ENCODE results near the gene NRXN3.
"Not testable (repeated sequence)": the region's sequence is repeated elsewhere in the genome, so short reads cannot be mapped to it uniquely, and the experiment has no call there.

Gene NRXN3

DNA sequence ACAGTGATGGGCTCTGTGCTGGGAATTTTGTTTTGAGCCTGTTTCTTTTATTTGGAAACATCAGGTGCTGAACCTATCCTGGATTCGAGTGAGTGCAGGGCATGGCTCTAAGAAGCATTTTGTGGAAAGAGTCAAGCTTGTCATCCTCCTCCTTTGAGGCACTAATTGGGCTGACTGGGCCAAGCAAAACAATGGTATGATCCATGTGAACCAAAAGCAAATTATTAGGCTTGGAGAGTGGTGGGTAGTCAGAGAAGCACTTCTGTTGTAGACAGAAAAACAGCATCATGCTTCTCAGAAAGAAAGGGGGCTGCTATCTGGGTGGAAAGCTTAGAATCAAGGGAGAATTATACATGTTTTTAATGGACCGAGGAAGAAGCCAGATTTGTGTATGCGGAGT lies 1559.6 kb downstream of the NRXN3 start:
- no peak for DNase-seq

DNA sequence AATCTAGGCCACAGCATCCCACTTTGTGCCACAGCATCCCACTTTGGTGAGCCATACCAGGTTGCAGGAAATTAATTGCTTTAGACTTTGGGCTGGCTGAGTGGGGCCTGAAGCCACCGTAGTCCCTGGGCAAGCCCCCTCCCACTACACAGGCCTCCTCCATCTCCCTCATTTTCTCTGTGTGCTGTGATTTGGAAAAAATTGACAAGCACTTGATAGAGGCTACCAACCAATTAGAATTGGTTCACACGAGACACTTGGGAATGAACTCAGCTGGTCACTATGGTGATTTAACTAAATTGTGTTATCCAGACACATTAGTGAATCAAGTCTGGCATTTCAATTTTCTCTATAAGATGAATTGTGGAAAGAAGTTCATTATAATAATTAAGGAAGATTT lies 1560.0 kb downstream of the NRXN3 start:
- DNase-seq: no peak

DNA sequence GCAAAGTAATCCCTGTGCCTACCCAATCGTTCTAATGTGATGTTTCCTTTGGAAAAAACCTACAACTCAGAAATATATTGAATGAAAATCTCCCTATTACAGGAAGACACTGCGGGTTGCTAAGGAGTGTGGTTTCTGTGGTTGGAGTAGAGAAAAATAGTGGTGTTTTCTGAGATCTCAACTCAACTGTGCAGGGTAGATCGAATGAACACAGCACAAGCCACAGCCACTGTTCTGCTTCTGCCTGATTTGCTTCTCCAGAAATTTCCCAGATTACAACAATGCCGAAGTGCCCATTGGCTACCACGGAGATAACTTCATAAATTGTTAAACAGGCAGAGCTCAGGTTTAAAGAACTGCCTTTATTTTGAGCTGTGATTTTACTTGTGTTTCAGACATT lies 1560.8 kb downstream of the NRXN3 start:
- DNase-seq: no peak

DNA sequence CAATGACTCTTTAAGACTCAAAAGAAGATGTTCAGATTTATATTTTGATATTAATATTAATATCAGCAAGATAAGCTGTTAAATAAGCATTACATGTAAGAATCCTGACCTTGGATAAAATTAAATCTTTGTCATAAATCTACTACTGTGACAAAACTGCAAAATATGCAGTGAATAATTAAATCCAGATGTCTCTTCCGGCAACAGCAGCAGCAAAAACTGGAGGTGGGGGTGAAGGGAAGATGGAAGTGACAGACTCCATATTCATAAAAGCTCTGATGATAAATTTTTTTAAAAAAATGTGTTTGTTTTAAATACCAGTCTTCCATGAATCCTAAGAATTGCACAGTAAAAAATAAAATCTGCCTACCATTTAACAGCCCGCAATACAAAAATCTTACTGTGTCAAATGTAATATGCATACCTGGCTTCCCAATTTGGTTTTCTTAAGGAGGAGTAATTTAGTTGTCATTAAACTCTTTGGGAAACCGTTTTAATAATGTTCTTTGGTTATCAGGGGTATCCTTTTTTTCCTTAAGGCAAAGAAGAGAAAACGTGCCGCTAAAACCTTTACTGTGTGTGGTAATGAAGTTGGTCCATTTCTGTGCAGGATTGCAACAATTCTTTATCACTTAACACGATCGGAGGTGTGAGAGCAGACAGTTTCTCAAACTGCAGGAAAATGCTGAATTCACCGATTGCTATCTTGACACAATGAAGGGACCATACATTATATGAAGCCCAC lies 1562.9 kb downstream of the NRXN3 start:
- DNase-seq: no peak

DNA sequence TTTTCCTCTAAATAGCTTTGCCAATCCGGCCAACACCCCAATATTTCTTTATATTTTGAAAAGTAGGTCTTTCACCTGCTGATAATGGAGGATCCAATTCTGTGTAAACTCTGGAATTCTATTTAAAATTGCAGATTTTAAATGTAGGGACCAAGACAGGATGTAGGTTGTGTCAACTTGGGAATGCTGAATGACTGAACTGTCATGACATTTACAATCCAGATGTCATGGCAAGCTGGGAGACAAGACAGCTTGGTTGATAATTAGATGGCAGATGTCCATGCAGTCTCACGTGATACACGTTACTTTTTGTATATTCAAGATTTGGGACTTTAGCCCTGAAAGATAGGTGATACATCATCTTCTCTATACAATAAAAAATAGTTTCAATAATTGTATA lies 1564.0 kb downstream of the NRXN3 start:
- no peak for DNase-seq

DNA sequence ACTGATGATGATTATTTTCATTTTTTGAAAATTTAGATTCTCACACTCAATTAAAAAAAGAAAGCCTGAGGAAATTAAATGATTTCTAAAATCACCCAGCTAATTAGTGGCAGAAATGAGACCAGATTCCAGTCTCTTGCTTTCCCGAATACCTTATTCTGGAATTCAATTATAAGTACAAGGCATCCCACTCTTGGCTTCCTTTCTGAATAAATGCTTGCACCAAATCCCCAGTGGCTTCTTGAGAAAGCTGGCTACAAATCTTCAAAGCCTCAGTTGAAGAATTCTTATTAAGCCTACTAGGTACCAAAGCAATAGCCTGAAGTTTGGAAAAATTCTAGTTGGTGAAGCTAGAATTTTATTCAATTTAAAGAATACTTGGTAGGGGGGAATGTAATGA lies 1564.5 kb downstream of the NRXN3 start:
- no peak for DNase-seq

DNA sequence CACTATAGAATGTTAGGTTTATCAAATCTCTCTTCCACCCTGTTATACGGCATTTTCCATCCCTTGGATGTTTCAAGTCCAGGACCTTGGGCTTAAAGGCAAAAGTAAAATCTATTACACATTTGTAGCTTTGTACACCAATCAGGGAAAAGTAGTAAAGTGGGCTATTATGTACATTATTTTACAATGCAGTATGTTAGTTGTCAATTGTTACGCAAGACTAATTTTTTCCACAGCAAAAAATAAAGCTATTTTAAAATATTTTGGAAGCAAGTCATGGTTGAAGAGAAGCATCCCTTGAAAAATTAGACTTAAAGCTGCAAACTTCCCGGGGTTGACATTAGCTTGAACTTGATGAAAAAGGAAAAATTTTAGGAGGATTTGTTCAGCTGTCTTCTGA lies 1564.9 kb downstream of the NRXN3 start:
- no peak for DNase-seq

DNA sequence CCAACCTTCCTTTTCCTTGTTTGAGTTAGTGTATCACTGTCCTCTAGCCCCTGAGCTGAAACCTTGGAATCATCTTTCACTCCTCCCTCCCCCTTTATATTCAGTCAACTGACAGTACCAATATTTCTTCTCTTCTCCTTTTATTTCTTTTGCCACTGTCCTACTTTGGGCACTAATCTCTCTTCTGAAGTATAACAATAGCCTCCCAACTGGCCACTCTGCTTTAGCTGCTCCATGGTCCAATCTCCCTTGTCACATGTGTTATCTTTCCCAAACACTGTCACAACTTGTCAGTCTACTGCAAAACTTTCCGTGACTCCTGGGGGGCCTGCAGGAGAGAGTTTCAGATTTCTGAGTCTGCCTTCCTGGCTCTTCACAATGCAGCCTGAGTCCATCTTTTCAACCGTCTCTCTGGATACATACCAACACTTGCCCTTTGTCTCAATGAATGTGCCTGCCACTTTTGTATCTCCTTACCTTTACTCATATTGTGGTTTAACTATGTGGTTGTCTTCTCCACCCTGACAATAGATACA lies 1570.0 kb downstream of the NRXN3 start:
- no peak for DNase-seq

DNA sequence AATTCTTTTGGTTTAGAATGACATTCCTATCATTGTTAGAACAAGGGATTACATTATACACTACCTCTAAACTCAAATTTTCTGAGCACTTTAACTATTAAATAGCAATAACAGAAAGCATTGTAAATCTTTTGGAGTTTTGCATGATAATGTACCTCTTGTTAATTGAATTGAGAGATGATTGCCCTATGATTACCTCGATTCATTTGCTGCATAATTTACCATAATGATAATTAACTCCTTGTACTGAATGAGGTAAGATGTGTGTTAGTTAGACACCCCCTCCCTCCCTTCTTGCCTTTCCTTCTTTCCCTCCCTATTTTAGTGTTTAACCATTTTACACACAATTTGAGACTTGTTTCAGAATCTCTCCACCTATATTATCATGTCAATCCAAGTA lies 1572.0 kb downstream of the NRXN3 start:
- no peak for DNase-seq

DNA sequence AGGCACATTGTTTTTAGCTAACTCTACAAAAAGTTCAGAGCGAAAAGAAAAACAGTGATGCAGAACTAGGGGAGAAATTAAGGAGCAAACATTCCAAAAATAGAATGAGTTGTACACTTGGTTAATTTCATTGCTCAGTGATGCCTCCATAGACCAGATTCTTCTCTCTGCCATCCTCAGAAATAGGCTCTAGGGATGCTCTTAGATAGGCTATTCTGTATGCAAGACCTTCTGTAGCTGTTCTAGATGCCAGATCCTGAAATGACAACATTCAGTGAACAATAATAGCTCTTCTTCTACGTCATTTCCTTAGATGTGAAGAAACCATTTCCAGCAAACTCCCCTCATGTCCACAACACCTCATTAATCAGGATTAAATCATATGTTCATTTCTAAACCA lies 1574.9 kb downstream of the NRXN3 start:
- no peak for DNase-seq

DNA sequence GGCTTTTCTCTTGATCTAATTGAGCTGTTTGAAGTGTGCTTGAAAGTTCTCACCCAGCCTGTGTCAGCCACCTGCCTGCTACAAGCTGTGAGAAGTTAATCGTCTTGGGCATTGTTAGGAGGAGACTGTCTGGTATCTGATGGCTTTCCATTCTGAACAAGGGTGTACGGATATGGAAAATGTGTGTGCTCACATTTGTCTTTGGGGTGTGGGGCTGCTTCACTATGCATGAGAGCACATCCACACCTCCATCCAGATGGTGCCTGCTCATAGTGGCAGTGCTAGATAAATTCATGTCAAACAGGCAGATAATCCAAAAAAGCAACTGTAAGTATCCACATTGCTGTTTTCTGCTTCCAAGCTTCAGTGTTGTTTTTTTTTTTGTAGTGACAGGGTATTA lies 1578.9 kb downstream of the NRXN3 start:
- no peak for DNase-seq

DNA sequence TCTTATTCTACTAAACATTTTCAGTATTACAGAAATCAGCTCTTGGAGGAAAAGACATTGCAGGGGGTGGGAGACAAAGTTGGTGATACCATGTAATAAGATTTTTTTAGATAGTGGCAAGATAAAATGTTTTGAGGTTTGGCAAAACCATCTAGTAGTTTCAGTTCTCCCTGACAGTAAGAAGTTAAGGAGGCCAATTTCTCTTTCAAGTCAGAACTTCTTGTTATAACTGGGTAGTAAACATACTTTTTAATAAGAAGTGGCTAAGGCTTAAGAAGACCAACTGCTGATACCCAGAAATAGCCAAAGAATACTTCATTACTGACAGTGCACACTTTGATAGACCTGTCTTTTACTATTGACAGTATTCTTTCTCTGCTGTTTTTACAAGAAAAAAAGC lies 1588.8 kb downstream of the NRXN3 start:
- no peak for DNase-seq

DNA sequence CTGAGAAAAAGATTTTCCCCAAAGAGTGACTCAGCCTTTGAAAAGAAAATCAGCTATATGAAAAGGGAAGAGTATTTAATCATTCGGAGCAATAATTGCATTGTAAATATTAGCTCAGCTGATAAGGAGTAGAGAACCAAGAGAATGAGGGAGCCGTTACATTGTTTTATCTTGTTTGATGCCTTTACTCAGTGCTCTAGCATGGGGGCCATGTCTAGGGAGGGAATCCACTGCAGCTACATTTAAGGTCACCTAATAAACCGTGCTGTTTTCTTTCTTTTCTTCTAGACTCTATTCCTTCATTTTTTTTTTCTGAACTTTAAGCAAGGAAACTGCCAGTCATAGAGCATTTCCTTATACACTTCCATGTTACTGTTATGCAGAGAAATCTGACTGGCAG lies 1594.2 kb downstream of the NRXN3 start:
- peak; percentile 77 for DNase-seq

DNA sequence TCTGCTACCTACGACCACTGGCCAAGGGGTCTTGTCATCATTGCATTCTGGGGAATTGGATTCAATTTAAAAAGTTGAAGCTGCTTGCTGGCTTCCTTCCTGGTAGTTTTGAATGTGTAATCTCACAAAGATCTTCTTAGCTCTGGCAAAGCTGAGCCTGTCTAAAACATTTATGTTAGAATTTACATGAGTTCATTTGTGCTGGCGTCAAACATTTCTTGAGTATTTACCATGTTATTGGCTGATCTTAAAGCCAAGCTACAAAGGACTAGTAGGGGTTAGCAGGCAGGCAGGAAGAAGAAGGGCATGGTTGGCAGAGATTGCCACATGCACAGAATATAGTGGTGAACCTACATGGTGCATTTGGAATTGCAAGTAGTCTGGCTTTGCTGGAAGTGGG lies 1596.3 kb downstream of the NRXN3 start:
- DNase-seq: no peak

DNA sequence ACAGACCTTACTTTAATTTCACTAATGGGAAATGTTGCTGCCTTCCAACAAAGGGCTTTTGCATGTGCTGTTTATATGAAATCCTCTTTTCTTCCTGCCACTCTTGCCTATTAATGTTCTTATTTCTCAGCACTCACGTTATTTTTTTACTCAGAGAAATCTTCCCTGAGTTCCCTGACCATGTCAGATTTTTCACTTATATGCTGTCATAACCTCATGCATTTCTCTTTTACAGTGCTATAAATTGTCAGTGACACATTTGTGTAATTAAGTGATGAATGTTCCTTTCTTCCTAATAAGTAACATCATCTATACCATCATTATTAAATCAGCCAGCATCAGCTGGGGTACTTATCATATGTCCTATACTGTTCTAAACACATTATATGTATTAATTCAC lies 1597.1 kb downstream of the NRXN3 start:
- no peak for DNase-seq

DNA sequence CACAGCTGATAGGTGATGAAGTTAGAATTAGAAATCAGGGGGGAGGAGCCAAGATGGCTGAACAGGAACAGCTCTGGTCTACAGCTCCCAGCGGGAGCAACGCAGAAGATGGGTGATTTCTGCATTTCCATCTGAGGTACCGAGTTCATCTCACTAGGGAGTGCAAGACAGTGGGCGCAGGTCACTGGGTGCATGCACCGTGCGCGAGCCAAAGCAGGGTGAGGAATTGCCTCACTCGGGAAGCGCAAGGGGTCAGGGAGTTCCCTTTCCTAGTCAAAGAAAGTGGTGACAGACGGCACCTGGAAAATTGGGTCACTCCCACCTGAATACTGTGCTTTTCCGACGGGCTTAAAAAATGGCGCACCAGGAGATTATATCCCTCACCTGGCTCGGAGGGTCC lies 1597.5 kb downstream of the NRXN3 start:
- not testable (repeated sequence) for DNase-seq

DNA sequence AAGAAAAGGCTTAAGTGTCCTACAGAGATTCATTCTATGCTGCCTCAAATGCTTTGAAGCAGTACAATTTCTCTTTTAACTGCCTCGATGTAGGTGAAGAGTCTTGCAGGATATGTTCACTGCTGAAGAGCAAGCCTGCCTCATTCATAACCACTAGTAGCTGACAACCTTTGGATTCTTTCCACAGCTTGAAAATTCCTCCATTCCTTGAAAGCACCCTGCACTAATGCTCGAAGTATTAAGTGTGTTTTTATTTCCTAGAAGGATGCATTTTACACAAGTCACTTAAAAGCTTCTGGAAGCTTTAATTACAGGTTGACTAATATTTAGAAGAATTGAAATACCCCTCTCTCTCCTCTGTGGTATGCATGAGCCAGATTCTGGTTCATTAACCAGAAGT lies 1611.7 kb downstream of the NRXN3 start:
- no peak for DNase-seq

DNA sequence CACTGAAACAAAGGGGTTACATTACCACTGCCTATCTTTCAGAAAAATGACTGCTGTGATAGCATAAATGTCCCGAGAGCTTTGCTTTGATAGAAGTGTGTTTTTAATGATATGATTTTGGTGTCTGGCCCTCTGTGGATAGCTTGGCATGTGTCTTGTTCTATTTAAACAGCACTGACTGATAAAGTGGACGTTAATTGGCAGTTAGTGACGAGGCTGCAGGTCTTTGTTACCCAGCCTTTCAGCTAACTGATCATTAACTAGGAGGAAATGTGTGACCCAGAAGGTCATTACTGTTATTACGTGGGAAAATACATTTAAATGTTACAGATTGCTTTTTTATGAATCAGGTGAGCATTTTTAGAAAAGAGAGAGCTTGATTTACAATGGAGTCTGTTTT lies 1612.9 kb downstream of the NRXN3 start:
- no peak for DNase-seq

DNA sequence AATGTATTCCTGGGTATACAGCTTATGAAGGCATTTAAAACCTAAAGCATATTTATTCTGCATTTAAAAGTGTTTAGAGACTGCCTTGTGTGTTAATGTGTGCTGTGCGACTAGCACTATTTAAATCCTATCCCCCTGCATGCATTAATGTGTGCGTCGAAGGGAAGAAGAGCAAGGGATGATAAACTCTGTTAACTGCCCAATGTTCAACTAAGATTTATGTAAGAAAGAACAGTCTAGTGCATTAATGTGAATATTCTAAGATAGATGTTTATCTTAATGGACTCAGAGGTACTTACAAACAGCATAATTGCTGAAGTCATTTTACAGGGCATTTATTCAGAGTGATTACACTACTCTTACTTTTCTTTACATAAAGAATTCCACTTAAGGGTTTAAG lies 1616.3 kb downstream of the NRXN3 start:
- no peak for DNase-seq

DNA sequence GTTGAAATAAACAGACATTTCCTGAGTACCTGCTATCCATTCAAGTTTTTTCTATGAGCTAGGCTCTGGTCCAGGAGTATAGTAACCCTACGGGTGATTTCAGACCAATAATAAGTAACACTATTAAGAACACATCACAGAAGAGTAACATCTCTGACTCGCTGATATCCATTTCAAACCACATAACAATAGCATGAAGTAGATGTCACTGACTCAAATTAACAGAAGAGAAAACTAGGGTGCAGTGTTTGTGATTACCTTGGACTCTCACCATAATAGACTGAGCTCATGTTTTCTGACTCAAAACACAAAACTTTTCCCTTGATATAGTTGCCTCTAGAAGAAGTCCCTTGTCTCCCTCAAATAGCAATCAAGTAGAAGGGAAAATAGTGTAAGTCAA lies 1618.2 kb downstream of the NRXN3 start:
- no peak for DNase-seq

DNA sequence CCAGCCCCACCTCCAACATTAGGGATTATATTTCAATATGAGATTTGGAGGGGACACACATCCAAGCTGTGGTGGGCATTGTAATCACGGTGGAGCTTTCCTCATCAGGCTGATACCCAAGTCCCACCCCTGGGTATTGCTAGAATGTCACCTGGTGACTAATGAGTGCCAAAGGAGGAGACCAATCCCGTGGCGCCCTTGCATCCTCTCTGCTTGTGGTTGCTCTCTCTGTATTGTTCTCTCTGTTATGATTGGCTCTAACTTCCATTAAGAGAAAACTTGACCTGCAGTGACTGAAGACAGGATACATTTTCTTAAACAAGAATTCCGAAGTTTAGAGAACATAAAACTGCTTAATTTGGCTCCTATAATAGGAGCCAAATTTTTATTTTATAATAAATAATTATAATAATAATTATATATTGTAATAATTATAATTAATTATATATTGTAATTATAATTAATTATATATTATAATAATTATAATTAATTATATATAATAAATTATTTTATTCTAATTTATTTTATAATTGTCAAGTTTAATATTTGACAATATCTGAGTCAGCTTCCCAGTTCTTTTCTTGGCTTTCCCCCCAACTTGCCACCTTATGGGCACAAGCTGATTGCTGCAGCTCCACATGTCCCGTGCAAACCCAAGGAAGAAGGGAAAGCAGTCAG lies 1621.0 kb downstream of the NRXN3 start:
- no peak for DNase-seq

DNA sequence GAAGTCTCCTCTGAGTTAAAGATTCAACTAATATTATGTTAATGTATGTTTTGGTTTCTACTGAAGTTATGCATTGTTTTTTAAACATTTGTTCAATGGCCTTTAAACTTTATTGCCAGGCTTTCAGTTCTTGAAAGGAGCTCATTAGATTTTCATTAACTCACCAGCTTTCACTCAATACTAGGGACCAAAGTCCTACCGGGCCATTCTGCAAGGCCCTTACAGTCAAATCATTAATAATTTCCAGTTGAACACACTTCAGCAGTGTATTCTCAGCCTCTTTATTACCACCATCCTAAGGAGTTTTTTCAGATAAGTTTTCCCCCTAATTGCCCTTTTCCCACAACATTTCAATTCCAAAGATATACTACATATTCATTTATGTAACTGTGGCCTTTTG lies 1631.9 kb downstream of the NRXN3 start:
- no peak for DNase-seq

DNA sequence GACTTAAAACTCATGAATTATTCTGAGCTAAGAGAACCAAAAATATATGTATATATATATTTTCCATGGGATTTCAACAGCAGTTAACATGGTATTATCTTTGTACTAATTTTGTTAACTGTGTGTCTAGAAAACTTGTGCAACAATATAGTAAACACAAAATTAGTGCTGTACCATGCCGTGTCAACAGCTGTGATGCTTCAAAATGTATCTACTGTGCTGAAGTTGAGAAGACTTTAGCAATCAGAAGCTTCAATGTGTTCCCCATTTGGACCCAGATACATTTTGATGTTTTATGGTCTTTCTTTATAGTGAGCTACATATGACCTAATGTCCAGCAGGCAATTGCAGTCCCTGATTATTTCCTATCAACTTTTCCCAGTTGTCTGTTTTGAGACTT lies 1635.5 kb downstream of the NRXN3 start:
- DNase-seq: no peak

DNA sequence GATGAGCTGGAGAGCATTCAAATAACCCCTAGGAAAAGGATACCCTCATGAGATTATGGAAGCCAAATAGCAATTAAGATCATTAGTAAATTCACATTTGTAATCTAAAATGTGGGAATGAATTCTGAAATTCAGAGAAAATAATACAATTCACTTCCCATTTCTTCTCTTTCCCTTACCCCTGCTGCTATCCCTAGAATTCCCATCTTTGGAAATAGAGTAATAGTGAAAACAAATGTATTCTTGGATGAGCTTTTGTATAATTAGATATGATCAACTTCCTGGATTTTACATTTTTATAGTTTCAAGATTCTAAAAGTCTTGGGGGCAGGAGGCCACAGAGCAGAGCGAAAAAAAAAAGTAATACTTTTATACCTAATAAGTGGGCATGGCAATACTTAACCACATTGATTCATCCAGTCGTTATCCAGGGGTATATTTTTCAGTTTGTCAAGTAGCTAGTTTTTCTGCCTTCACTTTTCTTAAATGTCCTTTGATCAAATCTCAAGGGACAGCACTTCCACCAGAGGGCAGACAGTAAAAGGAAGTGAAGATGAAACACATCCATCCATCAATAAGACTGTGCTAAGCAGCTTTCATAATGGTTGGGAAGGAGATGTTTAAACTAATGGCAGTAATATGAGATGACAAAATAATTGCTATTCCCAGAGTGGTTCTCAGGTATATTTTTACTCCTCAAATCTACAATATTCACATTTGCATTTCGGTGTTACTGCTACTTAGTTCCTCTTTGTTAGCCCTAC lies 1639.9 kb downstream of the NRXN3 start:
- peak; percentile 57 for DNase-seq

All from DMS53 (cell line).